WI38 (cell line): ENCODE measurements around the gene RBM33.

Experiments
- H3K4me3 ChIP-seq: 2 replicates; pipeline ENCODE4 v1.5.1; 2011; ENCODE audit warnings: low read depth, mild to moderate bottlenecking, control low read depth, low read length
- TF ChIP-seq, protein P1 (sequence below): IDR thresholded peaks from 2 replicates; pipeline ENCODE4 v1.5.1; 2012; ENCODE audit warnings: low read depth, mild to moderate bottlenecking, control low read depth, low read length

The RBM33 gene

DNA sequence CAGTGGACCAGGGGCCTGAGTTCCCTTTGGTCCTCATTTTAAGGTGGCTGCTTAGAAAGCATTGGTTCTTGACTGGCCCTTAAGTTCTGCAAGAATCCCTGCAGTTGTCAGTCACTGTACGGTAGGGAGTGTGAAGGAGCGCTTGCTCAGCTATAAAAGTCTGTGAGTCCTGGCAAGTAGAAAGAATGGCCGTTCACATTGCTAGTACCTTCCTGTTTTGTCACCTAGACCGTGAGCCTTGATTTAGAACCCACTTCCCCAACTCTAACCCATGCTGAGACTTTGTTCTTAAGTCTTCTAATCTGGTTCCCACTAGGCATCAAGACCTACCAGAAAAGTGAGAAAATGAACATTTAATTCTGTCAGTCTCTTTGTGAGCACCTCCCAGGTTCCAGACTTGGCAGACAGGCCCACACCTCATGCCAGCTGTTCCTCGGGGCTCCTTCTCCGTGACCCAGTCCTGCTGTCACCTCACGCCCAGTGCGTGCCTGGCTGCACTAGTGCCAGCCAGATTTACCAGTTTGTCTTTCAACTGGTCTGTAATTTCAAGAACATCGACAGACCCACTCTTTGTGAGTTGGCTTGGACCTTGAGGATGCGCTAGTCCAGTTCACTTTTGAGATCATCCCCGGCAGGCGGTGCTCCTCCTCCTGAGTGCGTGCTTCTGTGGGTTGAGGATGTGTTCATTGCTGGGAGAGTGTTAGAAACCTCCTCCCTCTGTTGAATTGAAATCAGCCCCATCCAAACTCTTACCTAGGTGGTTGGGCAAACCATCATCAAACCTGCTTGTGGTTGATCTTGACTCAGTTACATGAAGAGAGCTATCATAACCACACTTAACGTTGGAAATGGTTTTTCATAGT lies 89.4 kb downstream of the RBM33 start:
- TF ChIP-seq, protein P1, sequence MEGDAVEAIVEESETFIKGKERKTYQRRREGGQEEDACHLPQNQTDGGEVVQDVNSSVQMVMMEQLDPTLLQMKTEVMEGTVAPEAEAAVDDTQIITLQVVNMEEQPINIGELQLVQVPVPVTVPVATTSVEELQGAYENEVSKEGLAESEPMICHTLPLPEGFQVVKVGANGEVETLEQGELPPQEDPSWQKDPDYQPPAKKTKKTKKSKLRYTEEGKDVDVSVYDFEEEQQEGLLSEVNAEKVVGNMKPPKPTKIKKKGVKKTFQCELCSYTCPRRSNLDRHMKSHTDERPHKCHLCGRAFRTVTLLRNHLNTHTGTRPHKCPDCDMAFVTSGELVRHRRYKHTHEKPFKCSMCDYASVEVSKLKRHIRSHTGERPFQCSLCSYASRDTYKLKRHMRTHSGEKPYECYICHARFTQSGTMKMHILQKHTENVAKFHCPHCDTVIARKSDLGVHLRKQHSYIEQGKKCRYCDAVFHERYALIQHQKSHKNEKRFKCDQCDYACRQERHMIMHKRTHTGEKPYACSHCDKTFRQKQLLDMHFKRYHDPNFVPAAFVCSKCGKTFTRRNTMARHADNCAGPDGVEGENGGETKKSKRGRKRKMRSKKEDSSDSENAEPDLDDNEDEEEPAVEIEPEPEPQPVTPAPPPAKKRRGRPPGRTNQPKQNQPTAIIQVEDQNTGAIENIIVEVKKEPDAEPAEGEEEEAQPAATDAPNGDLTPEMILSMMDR, result no peak
- no peak overlapping the region for H3K4me3 ChIP-seq

DNA sequence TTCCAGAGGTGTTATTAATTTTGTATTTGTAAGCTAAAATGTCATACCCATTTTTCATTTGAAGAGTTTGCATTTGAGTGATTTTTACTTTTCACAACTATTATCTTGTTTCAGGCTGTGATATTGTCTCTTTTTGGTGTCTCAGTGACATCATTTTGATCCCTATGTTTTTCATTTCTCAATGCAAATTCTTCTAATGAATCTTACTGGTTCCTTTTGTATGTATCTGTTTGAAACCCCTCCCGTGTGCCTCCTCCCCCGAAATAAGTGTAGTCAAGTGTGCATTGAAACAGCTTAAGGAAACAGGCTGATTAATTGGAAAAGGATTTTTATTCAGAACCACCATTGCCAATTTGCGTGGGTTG lies 90.0 kb downstream of the RBM33 start:
- no peak overlapping the region for H3K4me3 ChIP-seq
- TF ChIP-seq, protein P1, result no peak

DNA sequence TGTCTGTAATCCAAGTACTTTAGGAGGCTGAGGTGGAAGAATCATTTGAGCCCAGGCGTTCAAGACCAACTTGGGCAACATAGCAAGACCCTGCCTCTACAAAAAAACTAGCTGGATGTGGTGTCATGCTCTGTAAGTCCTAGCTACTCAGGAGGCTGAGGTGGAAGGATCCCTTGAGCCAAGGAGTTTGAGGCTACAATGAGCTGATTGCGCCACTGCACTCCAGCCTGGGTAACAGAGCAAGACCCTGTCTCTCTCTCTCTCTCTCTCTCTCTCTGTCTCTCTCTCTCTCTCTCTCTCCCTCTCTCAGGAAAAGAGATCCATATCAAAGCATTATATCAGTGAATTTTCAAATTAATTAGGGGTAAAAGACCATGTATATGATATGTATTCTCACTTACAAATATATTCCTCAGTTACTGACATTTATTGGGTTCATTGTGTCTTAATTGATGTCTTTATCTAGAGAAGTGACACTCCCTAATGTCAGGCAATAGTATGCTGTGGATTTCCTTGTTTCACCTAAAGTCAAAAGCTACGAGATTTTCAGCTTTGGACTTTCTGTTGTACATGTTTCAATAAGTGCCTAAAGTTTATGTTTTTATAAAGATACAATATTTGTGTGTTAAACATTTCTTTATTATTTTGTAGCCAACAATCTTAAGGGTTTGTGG lies 91.1 kb downstream of the RBM33 start:
- TF ChIP-seq, protein P1, result no peak
- H3K4me3 ChIP-seq, result no peak overlapping the region

DNA sequence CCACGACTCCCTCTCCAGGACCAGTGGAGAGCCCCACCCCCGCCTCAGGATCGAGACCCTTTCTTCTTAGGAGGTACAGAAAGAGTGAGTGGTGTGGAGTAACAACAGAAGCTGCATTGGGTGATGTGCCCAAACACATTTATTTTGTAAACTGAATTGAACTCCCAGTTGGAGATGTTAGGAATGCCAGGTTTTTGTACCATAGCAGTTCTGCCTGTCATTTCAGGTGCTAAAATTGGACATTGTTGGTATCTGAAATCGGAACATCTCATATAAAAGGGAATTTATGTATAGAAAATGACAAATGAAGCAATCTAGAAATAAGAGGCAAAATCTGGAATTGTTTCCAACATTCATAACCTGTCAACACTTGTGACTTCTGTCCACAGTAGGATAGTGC lies 93.1 kb downstream of the RBM33 start:
- TF ChIP-seq, protein P1, result no peak
- no peak overlapping the region for H3K4me3 ChIP-seq

DNA sequence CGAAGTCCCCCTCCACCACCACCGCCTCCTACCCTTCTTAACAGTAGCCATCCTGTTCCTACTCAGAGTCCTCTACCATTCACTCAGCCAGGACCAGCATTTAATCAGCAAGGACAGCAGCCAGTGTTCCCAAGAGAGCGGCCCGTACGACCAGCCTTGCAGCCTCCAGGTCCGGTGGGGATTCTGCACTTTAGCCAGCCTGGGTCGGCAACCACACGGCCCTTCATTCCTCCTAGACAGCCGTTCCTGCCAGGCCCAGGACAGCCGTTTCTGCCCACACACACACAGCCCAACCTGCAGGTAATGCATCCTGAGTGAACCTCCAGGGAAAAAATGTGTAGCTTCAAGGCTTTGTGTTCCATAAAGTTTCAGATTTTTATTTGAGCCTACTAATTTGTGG lies 93.6 kb downstream of the RBM33 start:
- no peak overlapping the region for H3K4me3 ChIP-seq
- TF ChIP-seq, protein P1, result no peak

DNA sequence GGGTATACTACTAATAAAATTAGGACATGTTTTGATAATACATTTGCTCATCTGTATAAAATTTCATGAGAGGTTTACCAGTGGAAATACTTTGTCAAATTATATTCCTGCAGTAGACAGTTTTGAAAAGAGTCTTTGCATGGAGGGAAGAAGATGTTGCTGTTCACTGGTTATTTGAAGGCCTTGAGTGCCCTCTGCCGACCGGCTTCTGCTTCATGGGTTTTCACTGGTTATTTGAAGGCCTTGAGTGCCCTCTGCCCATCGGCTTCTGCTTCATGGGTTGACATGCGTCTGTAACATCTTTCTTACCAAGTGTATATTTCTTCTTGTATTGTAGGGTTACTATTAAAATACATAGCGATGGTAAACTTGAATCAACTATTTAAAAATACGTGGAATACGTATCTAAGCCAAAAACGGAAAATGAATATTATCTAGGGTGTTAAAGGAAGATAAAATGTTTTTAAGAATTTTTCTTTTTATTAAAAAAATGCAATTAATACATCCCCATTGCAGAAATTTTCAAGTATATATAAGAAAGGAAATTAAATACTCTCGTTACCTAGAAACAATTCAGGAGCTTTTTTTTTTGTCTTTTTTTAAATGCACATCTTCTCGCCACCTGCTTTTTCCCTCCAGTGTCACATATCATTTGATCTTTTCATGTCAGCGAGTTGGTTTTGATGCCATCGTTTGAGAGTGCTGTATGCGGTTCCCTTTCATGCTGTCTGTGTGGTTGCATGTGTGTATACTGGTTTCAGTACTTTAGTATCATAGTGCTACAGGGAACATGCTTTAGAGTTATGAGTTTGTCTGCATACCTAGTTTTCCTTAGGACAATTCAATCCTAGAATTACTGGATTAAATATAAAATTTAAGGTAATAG lies 94.4 kb downstream of the RBM33 start:
- TF ChIP-seq, protein P1, result peak; percentile 19; the same call in 1 of the 2 replicates

More for the DNA sequence above, 94.4 kb downstream of the RBM33 start:
- H3K4me3 ChIP-seq, result no peak overlapping the region
